ENCODE data around the gene CD8B. TPM values are rescaled to one million over a fixed set of nuclear protein-coding genes. Genes with fewer than 3 reads are reported as not detected.

Gene CD8B
- polyA plus RNA-seq, 1 donor = 0.25 TPM

DNA sequence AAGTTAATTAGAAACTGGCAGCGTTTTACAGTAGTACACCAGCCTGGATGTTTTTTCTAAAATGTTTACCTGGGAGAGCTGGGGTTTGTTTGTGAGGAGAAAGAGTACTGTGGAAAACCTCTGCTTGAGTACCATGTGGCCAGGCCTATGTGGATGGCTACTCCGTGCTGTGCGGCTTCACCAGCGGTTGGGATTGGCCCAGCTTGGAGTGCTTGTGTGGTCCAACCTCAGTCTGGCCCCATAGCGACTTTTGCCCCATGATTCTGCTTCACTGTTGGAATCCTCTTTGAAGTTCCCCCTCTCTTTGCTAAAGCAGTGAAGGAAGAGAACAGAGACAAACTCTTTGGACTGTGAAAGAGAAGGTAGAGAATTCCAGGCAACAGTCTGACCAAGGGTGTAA, 86.8 kb downstream of the CD8B start:
- no peak for DNase-seq (ENCODE audit: low read depth)

- DNase-seq (ENCODE audit: low read depth) = no peak
Observed at GRCh38 chr2:86772611-86773010, 89.1 kb downstream of the CD8B start.

- no peak for DNase-seq (ENCODE audit: low read depth)
Observed at GRCh38 chr2:86770816-86771301, 90.8 kb downstream of the CD8B start.

GRCh38 chr2:86769838-86770237, 91.8 kb downstream of the CD8B start:
- DNase-seq (ENCODE audit: low read depth) = no peak

GRCh38 chr2:86768189-86768949, 93.3 kb downstream of the CD8B start:
- no peak for DNase-seq (ENCODE audit: low read depth)

Other genes starting within 250 kb of the CD8B start
- gene RNF103, start 238.0 kb downstream of the CD8B start, polyA plus RNA-seq (ENCODE audit: insufficient read length) = 34.6 TPM
- gene RMND5A, start 141.6 kb downstream of the CD8B start, polyA plus RNA-seq (ENCODE audit: insufficient read length) = 36.9 TPM
- 0.22 TPM for gene CD8A, start 71.0 kb downstream of the CD8B start, polyA plus RNA-seq (ENCODE audit: insufficient read length)
- 0.90 TPM for gene RGPD1, start 80.2 kb upstream of the CD8B start, polyA plus RNA-seq (ENCODE audit: insufficient read length)
- 6.6 TPM for gene PLGLB1, start 160.0 kb upstream of the CD8B start, polyA plus RNA-seq (ENCODE audit: insufficient read length)

Measured in forelimb muscle (tissue), 1 donor.